CD4-positive, alpha-beta T cell (primary cell): Measurements from ENCODE around the gene ZC3H4. TPM values are rescaled to one million over a fixed set of nuclear protein-coding genes. Genes with fewer than 3 reads are reported as not detected.
A peak's percentile ranks its signal among the peaks of the same experiment; 100 is the strongest.

Experiments
- ATAC-seq: fragments of 200-7000 bp; cut with Tn5 transposase; one replicate; pipeline ENCODE4 v1.10.0; 2022; ENCODE audit warnings: mild to moderate bottlenecking; ENCODE audit not compliant: poor library complexity
- CTCF ChIA-PET: fragments of 350-600 bp; sonication (Branson Sonifier 250); formaldehyde crosslinking; loops from one replicate; lab custom pipeline; 2021; ENCODE audit warnings: antibody characterized with exemption, inconsistent platforms; lab: Charles Lee
- POLR2A ChIA-PET: fragments of 350-600 bp; sonication (Branson Sonifier 250); formaldehyde crosslinking; loops from one replicate; lab custom pipeline; 2021; ENCODE audit warnings: antibody characterized with exemption, inconsistent platforms; lab: Charles Lee
- DNase-seq, 14 experiments: peaks; one replicate each; pipeline ENCODE4 v3.0.0-alpha.2; 2013 to 2020; ENCODE audit warnings: mixed read lengths in 2 of 14
- H3K27ac ChIP-seq, 2 donors: one replicate each; pipeline versions ENCODE4 v1.5.1 to v1.7.0; 2013; ENCODE audit warnings: low read length in 2 of 2, low read depth in 1 of 2, mild to moderate bottlenecking in 1 of 2
- H3K27me3 ChIP-seq, 2 experiments: 1 replicate in 1 of 2; 2 replicates in 1 of 2; pipeline versions ENCODE4 v1.6.1 to v1.7.0; 2013; ENCODE audit warnings: low read length in 2 of 2, control low read depth in 1 of 2, mild to moderate bottlenecking in 1 of 2, moderate library complexity in 1 of 2; ENCODE audit not compliant: insufficient read depth in 2 of 2, control insufficient read depth in 1 of 2
- H3K36me3 ChIP-seq: one replicate; pipeline ENCODE4 v1.6.1; 2013; ENCODE audit warnings: low read length, control low read depth; ENCODE audit not compliant: insufficient read depth
- H3K4me1 ChIP-seq: one replicate; pipeline ENCODE4 v1.6.1; 2013; ENCODE audit warnings: low read length, control low read depth; ENCODE audit not compliant: insufficient read depth
- H3K4me3 ChIP-seq: one replicate; pipeline ENCODE4 v1.5.1; 2013; ENCODE audit warnings: mild to moderate bottlenecking, low read length, moderate library complexity
- H3K9me3 ChIP-seq, 2 experiments: 1 replicate in 1 of 2; 2 replicates in 1 of 2; pipeline versions ENCODE4 v1.6.1 to v1.7.0; 2013; ENCODE audit warnings: low read length in 2 of 2, mild to moderate bottlenecking in 2 of 2, control low read depth in 1 of 2, moderate library complexity in 1 of 2; ENCODE audit not compliant: control insufficient read depth in 1 of 2, insufficient read depth in 1 of 2
- H3K27ac Mint-ChIP-seq: one replicate; pipeline ENCODE4 v1.8.0; 2020; ENCODE audit warnings: mixed read lengths
- H3K27me3 Mint-ChIP-seq: one replicate; pipeline ENCODE4 v1.8.0; 2021; ENCODE audit warnings: mixed read lengths
- H3K36me3 Mint-ChIP-seq: one replicate; pipeline ENCODE4 v1.8.0; 2021; ENCODE audit warnings: low read depth, mixed read lengths
- H3K4me1 Mint-ChIP-seq: one replicate; pipeline ENCODE4 v1.8.0; 2021; ENCODE audit warnings: low read depth, mixed read lengths
- H3K4me3 Mint-ChIP-seq: one replicate; pipeline ENCODE4 v1.8.0; 2020; ENCODE audit warnings: mild to moderate bottlenecking, mixed read lengths
- H3K9me3 Mint-ChIP-seq: one replicate; pipeline ENCODE4 v1.8.0; 2020; ENCODE audit warnings: mixed read lengths
- intact Hi-C, 2 experiments: fragments of 100-400 bp; cut with DNase I in 1 of 2; cut with micrococcal nuclease in 1 of 2; formaldehyde crosslinking; loops; one replicate each; pipeline versions ENCODE4 v1.15.1 to v1.9.0; 2023 to 2025; cut with DNase I, micrococcal nuclease
- total RNA-seq, 174 experiments: library from RNA in 2 of 174; stranded (reverse) in 2 of 174; gene quantifications; one replicate each; pipeline ENCODE4 v1.2.3 and lab custom pipeline; 2021 to 2026
- TF ChIP-seq, protein P1 (sequence below): fragments of 200-600 bp; IDR thresholded peaks from one replicate; pipeline ENCODE4 v1.8.0; 2022; ENCODE audit warnings: antibody characterized with exemption, mild to moderate bottlenecking

Gene ZC3H4
- total RNA-seq, 2 experiments from 2014 or later: 39.4 to 43.7 TPM

DNA sequence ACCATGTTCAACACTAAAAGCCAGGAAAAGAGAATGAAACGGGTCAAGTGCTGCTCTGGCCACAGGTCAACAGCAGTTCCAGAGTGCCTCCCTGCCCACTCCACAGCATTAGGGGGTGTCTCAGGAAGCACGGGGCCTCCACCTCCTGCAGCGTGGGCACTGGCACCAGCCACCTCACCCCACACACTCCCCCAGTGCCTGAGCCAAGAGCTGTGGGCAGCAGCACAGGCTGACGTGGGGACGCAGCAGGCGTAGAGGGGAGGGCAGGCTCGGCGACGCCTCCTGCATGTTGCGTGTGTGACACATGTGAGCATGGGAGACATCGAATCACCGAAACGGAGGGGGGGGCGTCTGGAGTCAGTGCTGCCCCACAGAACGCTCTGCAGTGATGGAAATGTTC lies 43.8 kb downstream of the ZC3H4 start:
- H3K27ac Mint-ChIP-seq: no peak overlapping the region
- ATAC-seq: no peak
- TF ChIP-seq, protein P1, sequence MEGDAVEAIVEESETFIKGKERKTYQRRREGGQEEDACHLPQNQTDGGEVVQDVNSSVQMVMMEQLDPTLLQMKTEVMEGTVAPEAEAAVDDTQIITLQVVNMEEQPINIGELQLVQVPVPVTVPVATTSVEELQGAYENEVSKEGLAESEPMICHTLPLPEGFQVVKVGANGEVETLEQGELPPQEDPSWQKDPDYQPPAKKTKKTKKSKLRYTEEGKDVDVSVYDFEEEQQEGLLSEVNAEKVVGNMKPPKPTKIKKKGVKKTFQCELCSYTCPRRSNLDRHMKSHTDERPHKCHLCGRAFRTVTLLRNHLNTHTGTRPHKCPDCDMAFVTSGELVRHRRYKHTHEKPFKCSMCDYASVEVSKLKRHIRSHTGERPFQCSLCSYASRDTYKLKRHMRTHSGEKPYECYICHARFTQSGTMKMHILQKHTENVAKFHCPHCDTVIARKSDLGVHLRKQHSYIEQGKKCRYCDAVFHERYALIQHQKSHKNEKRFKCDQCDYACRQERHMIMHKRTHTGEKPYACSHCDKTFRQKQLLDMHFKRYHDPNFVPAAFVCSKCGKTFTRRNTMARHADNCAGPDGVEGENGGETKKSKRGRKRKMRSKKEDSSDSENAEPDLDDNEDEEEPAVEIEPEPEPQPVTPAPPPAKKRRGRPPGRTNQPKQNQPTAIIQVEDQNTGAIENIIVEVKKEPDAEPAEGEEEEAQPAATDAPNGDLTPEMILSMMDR: no peak

DNA sequence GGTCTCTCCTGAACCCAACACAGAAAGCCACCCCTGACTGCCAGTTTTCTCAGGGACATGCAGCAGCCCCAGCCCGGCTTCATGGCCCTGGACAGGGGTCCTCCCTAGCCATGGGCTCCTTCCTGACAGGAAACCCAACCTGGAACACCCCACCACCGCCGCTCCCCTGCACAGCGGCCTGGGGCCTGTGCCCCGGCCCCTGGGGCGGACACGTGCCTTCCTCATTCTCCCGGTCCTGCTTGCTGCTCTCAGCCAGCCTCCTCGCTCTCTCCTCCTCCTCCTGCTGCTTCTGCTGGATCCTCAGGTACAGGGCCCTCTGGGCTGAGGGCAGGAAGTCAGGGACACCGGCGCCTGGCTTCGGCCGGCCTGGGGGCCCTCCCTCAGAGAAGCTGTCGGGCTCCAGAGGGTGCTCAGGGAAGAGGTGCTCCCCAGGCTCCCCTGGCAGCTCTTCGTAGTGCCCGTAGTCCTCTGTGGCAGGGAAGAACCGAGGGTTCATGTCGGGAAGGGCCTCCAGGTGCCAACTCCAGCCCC lies 44.6 kb downstream of the ZC3H4 start:
- no peak for ATAC-seq
- H3K27me3 Mint-ChIP-seq: no peaks in the 10 kb centered on the region
- Histone ChIP-seq H3K27me3 (no peaks in the 10 kb centered on the region), H3K36me3 (peaks cover 79% of the 10 kb centered on the region), H3K27ac (no peak overlapping the region), H3K9me3 (no peaks in the 10 kb centered on the region), H3K4me1 (no peaks in the 10 kb centered on the region), H3K4me3 (no peak overlapping the region)
- H3K4me3 Mint-ChIP-seq: no peak overlapping the region
- H3K27ac Mint-ChIP-seq: no peak overlapping the region
- TF ChIP-seq, protein P1: no peak
- no peaks in the 10 kb centered on the region for H3K9me3 Mint-ChIP-seq
- no peaks in the 10 kb centered on the region for H3K4me1 Mint-ChIP-seq
- CTCF ChIA-PET: no interaction called here
- H3K36me3 Mint-ChIP-seq: peaks cover 78% of the 10 kb centered on the region
- peak in 1 of 14 experiments; percentile 17 for DNase-seq
- intact Hi-C loops: no loop called here
- POLR2A ChIA-PET: no interaction called here

More for the DNA sequence above, 43.8 kb downstream of the ZC3H4 start:
- H3K36me3 ChIP-seq: peaks cover 88% of the 10 kb centered on the region
- no peaks in the 10 kb centered on the region for H3K4me1 Mint-ChIP-seq
- H3K36me3 Mint-ChIP-seq: peaks cover 74% of the 10 kb centered on the region
- no peak overlapping the region for H3K27ac ChIP-seq
- no peaks in the 10 kb centered on the region for H3K9me3 Mint-ChIP-seq
- H3K4me1 ChIP-seq: no peaks in the 10 kb centered on the region
- H3K27me3 Mint-ChIP-seq: no peaks in the 10 kb centered on the region
- peak in 1 of 14 experiments; percentile 13 for DNase-seq
- ChIA-PET POLR2A (no interaction called here), CTCF (no interaction called here)
- H3K27me3 ChIP-seq: no peaks in the 10 kb centered on the region
- H3K9me3 ChIP-seq: no peaks in the 10 kb centered on the region
- intact Hi-C loops: no loop called here
- H3K4me3 Mint-ChIP-seq: no peak overlapping the region
- H3K4me3 ChIP-seq: no peak overlapping the region

DNA sequence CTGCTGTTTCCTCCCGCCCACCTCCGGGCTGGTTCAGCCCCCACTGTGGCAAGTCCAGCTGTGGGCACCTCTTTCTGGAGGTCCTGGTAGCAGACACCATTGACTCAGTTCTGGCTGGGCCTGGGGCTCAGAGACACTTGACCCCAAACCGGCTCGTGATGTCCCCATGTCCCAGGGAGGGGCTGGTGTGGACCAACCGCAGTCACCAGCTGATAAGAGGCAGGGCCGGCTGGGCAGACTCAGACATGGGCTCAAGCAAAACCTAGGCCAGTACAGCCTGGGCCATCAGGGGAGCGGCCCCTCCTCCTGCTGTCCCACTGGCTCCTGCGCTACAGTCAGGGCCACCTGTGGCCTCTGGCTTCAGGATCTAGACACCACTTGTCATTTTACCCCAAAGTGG lies 45.3 kb downstream of the ZC3H4 start:
- intact Hi-C loops: no loop called here
- H3K27me3 ChIP-seq: no peaks in the 10 kb centered on the region
- no peak overlapping the region for H3K4me3 Mint-ChIP-seq
- CTCF ChIA-PET: no interaction called here
- H3K4me1 ChIP-seq: no peaks in the 10 kb centered on the region
- DNase-seq (peak in 1 of 14 experiments; percentile 14), ATAC-seq (no peak)
- no peaks in the 10 kb centered on the region for H3K27me3 Mint-ChIP-seq
- H3K36me3 ChIP-seq: peaks cover 73% of the 10 kb centered on the region
- H3K9me3 ChIP-seq: no peaks in the 10 kb centered on the region
- H3K4me1 Mint-ChIP-seq: no peaks in the 10 kb centered on the region
- H3K27ac ChIP-seq: no peak overlapping the region
- H3K36me3 Mint-ChIP-seq: peaks cover 75% of the 10 kb centered on the region
- no peak overlapping the region for H3K4me3 ChIP-seq
- POLR2A ChIA-PET: no interaction called here
- TF ChIP-seq, protein P1: no peak
- H3K27ac Mint-ChIP-seq: no peak overlapping the region
- H3K9me3 Mint-ChIP-seq: no peaks in the 10 kb centered on the region
